ENCODE data around the gene CD300LB.
"Not testable (repeated sequence)": the region's sequence is repeated elsewhere in the genome, so short reads cannot be mapped to it uniquely, and the experiment has no call there.

DNA sequence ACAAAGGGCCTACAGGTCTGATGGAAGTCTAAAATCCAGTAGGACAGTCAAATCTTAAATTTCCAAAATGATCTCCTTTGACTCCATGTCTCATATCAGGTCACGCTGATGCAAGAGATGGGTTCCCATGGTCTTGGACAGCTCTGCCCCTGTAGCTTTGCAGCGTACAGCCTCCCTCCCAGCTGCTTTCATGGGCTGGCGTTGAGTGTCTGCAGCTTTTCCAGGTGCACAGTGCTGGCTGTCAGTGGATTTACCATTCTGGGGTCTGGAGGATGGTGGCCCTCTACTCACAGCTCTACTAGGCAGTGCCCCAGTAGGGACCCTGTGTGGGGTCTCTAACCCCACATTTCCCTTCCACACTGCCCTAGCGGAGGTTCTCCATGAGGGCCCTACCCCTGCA, 43.0 kb downstream of the CD300LB start:
- TF ChIP-seq, protein P1, sequence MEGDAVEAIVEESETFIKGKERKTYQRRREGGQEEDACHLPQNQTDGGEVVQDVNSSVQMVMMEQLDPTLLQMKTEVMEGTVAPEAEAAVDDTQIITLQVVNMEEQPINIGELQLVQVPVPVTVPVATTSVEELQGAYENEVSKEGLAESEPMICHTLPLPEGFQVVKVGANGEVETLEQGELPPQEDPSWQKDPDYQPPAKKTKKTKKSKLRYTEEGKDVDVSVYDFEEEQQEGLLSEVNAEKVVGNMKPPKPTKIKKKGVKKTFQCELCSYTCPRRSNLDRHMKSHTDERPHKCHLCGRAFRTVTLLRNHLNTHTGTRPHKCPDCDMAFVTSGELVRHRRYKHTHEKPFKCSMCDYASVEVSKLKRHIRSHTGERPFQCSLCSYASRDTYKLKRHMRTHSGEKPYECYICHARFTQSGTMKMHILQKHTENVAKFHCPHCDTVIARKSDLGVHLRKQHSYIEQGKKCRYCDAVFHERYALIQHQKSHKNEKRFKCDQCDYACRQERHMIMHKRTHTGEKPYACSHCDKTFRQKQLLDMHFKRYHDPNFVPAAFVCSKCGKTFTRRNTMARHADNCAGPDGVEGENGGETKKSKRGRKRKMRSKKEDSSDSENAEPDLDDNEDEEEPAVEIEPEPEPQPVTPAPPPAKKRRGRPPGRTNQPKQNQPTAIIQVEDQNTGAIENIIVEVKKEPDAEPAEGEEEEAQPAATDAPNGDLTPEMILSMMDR (IDR thresholded peaks at IDR 0.05): not testable (repeated sequence)
- TF ChIP-seq POLR2AphosphoS5 (IDR thresholded peaks at IDR 0.05): not testable (repeated sequence)

Measured in stomach (tissue), 4 donors.